ENCODE data around the gene MAFG.
A peak's percentile ranks its signal among the peaks of the same experiment; 100 is the strongest.

Gene MAFG

GRCh38 chr17:81931189-81931556, 3.6 kb upstream of the MAFG start (continued):
- no peak for TF ChIP-seq ZNF354C (tag by site-specific recombination; IDR thresholded peaks at IDR 0.05; ENCODE audit: borderline replicate concordance, low read depth)

- H3K9me3 ChIP-seq (ENCODE audit: control insufficient read depth, insufficient read depth, low read depth, low read length) = no peaks in the 10 kb centered on the region
- H3K4me1 ChIP-seq (ENCODE audit: control insufficient read depth, insufficient read depth, low read length) = peaks cover 3% of the 10 kb centered on the region; the same call in 1 of the 2 replicates
- no peak overlapping the region for H3K27ac ChIP-seq (ENCODE audit: extremely low read depth, low read depth, low read length)
- TF ChIP-seq OSR2 (tag by site-specific recombination; IDR thresholded peaks at IDR 0.05) (no peak), GLIS1 (tag by site-specific recombination; IDR thresholded peaks at IDR 0.05) (peak; percentile 96), SCRT1 (tag by site-specific recombination; IDR thresholded peaks at IDR 0.05; ENCODE audit: borderline replicate concordance) (peak; percentile 56; the same call in 1 of the 2 replicates), SCRT2 (tag by site-specific recombination; IDR thresholded peaks at IDR 0.05) (peak; percentile 57), ZIC2 (tag by site-specific recombination; IDR thresholded peaks at IDR 0.05) (peak; percentile 72), REST (tag by site-specific recombination; IDR thresholded peaks at IDR 0.05) (peak; percentile 98), ZNF629 (tag by site-specific recombination; IDR thresholded peaks at IDR 0.05) (no peak), PATZ1 (tag by site-specific recombination; IDR thresholded peaks at IDR 0.05) (peak; percentile 36; the same call in 1 of the 2 replicates), GLIS2 (tag by site-specific recombination; IDR thresholded peaks at IDR 0.05) (peak; percentile 64)
- TF ChIP-seq, protein P1, sequence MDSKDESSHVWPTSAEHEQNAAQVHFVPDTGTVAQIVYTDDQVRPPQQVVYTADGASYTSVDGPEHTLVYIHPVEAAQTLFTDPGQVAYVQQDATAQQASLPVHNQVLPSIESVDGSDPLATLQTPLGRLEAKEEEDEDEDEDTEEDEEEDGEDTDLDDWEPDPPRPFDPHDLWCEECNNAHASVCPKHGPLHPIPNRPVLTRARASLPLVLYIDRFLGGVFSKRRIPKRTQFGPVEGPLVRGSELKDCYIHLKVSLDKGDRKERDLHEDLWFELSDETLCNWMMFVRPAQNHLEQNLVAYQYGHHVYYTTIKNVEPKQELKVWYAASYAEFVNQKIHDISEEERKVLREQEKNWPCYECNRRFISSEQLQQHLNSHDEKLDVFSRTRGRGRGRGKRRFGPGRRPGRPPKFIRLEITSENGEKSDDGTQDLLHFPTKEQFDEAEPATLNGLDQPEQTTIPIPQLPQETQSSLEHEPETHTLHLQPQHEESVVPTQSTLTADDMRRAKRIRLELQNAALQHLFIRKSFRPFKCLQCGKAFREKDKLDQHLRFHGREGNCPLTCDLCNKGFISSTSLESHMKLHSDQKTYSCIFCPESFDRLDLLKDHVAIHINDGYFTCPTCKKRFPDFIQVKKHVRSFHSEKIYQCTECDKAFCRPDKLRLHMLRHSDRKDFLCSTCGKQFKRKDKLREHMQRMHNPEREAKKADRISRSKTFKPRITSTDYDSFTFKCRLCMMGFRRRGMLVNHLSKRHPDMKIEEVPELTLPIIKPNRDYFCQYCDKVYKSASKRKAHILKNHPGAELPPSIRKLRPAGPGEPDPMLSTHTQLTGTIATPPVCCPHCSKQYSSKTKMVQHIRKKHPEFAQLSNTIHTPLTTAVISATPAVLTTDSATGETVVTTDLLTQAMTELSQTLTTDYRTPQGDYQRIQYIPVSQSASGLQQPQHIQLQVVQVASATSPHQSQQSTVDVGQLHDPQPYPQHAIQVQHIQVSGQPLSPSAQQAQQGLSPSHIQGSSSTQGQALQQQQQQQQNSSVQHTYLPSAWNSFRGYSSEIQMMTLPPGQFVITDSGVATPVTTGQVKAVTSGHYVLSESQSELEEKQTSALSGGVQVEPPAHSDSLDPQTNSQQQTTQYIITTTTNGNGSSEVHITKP (tag by site-specific recombination; IDR thresholded peaks at IDR 0.05) = peak; percentile 73
- TF ChIP-seq, protein P2, sequence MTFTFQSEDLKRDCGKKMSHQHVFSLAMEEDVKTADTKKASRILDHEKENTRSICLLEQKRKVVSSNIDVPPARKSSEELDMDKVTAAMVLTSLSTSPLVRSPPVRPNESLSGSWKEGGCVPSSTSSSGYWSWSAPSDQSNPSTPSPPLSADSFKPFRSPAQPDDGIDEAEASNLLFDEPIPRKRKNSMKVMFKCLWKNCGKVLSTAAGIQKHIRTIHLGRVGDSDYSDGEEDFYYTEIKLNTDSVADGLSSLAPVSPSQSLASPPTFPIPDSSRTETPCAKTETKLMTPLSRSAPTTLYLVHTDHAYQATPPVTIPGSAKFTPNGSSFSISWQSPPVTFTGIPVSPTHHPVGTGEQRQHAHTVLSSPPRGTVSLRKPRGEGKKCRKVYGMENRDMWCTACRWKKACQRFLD (tag by site-specific recombination; IDR thresholded peaks at IDR 0.05) = no peak
- ChIA-PET POLR2A (interaction anchor here (0.5 to 1.5 kb wide), 8 partner anchors 13 to 372 kb away, joined by 3 to 6 read pairs (median 4); no protein-coding TSS in a partner anchor), CTCF (interaction anchor here (1.0 to 1.1 kb wide), 2 partner anchors 23 to 92 kb away, joined by 4 read pairs; no protein-coding TSS in a partner anchor)
- peaks cover 0 to 13% of the 10 kb centered on the region in 2 experiments; a peak in 1 of 3 replicates for H3K36me3 ChIP-seq (ENCODE audit: control insufficient read depth in 2 of 2, insufficient read depth in 1 of 2, low read length in 2 of 2)
- no peak overlapping the region for H3K4me3 ChIP-seq (ENCODE audit: low read depth, low read length)
Observed at GRCh38 chr17:81930142-81931125, 2.9 kb upstream of the MAFG start.
